ENCODE data around the gene VMO1.

GRCh38 chr17:4786106-4786511 lies at the start of gene VMO1:
- TF ChIP-seq CTCF (IDR thresholded peaks at IDR 0.05; ENCODE audit: poor library complexity) (no peak), EZH2 (IDR thresholded peaks at IDR 0.05; ENCODE audit: borderline replicate concordance) (no peak)
